Glutamatergic neuron (in vitro differentiated cells): ENCODE measurements around the gene FAM53A. TPM values are rescaled to one million over a fixed set of nuclear protein-coding genes. Genes with fewer than 3 reads are reported as not detected.

ENCODE experiments used
- DNase-seq: peaks from one replicate; pipeline ENCODE4 v3.0.0; 2022
- H3K27ac Mint-ChIP-seq: one replicate; pipeline ENCODE4 v1.8.0; 2020; ENCODE audit warnings: mild to moderate bottlenecking, mixed read lengths, inconsistent platforms; ENCODE audit not compliant: unreplicated experiment
- H3K27me3 Mint-ChIP-seq: one replicate; pipeline ENCODE4 v1.8.0; 2020; ENCODE audit warnings: mild to moderate bottlenecking, moderate library complexity, mixed read lengths, inconsistent platforms; ENCODE audit not compliant: unreplicated experiment
- H3K36me3 Mint-ChIP-seq: one replicate; pipeline ENCODE4 v1.8.0; 2020; ENCODE audit warnings: mild to moderate bottlenecking, mixed read lengths, inconsistent platforms; ENCODE audit not compliant: unreplicated experiment
- H3K4me1 Mint-ChIP-seq: one replicate; pipeline ENCODE4 v1.8.0; 2020; ENCODE audit warnings: mild to moderate bottlenecking, low read depth, mixed read lengths, inconsistent platforms; ENCODE audit not compliant: unreplicated experiment
- H3K4me3 Mint-ChIP-seq: one replicate; pipeline ENCODE4 v1.8.0; 2020; ENCODE audit warnings: mild to moderate bottlenecking, mixed read lengths, inconsistent platforms; ENCODE audit not compliant: unreplicated experiment
- H3K9me3 Mint-ChIP-seq: one replicate; pipeline ENCODE4 v1.8.0; 2020; ENCODE audit warnings: mild to moderate bottlenecking, moderate library complexity, mixed read lengths, inconsistent platforms; ENCODE audit not compliant: unreplicated experiment
- total RNA-seq: library from RNA; stranded (reverse); fragmentation: NEBNext Ultra II Directional; extraction: Animal tissue kit (Norgen Biotek cat#: 25700); gene quantifications from one replicate; pipeline ENCODE4 v1.2.1, GENCODE V29; 2021; ENCODE audit not compliant: unreplicated experiment
- TF ChIP-seq, protein P1 (sequence below): fragments of 200-600 bp; sonication (generic); IDR thresholded peaks from one replicate; pipeline ENCODE4 v1.5.0; 2021; ENCODE audit not compliant: partially characterized antibody, unreplicated experiment

The FAM53A gene
- total RNA-seq, 1 donor from 2014 or later, result 1.1 TPM

DNA sequence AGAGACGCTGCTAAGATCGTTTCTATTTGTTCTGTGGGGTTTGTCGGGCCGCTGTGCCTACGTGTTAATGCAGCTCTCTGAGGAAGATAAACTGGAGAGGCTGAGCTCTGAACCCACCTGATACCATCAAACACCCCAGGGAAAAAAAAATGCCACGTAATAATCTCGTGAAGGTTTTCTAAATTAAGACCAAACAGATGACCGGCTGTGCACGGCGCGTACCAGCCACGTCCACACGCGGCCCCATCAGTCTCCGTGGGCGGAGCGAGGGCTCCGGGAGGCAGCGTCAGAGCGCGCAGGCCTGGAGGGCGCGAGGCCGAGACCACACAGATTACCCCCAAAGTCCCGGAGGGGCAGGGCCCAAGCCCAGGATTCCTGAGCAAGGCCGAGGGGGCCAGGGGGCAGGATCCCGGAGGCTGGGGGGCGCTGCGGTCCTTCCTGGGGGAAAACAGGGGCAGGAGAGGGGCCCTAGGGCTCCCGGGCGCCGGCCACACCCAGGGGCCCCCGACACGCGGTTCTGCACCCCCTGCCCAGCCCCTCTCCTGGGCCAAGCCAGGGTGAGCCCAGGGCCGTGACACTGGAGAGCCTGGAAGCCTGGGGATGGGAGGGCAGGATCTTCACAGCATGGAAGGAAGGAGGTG is 91.9 kb downstream of the FAM53A start:
- no peak overlapping the region for H3K27ac Mint-ChIP-seq
- H3K4me3 Mint-ChIP-seq, result no peak overlapping the region
- peaks cover 8% of the 10 kb centered on the region for H3K4me1 Mint-ChIP-seq
- TF ChIP-seq, protein P1, sequence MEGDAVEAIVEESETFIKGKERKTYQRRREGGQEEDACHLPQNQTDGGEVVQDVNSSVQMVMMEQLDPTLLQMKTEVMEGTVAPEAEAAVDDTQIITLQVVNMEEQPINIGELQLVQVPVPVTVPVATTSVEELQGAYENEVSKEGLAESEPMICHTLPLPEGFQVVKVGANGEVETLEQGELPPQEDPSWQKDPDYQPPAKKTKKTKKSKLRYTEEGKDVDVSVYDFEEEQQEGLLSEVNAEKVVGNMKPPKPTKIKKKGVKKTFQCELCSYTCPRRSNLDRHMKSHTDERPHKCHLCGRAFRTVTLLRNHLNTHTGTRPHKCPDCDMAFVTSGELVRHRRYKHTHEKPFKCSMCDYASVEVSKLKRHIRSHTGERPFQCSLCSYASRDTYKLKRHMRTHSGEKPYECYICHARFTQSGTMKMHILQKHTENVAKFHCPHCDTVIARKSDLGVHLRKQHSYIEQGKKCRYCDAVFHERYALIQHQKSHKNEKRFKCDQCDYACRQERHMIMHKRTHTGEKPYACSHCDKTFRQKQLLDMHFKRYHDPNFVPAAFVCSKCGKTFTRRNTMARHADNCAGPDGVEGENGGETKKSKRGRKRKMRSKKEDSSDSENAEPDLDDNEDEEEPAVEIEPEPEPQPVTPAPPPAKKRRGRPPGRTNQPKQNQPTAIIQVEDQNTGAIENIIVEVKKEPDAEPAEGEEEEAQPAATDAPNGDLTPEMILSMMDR, result no peak
- H3K9me3 Mint-ChIP-seq, result peaks cover 8% of the 10 kb centered on the region
- peaks cover 16% of the 10 kb centered on the region for H3K36me3 Mint-ChIP-seq
- peak; percentile 8 for DNase-seq
- peaks cover 11% of the 10 kb centered on the region for H3K27me3 Mint-ChIP-seq

DNA sequence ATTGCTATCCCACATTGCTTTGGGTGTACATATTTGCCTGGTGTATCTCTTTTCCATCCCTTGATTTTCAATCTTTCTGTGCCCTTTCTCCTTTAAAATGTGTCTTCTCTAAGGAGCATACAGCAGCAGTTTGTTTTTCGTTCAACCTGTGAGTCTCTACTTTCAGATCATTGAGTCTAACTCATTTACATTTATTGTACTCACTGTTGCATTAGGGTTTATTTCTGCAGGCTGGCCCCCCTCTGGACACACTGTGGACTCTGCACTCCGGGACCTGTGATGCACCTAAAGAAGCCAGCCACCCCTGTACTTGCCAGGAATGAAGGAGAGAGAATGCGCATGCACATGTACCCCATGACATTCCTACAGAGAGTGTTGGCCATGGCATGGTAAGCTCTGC is 93.0 kb downstream of the FAM53A start:
- H3K27me3 Mint-ChIP-seq, result peaks cover 11% of the 10 kb centered on the region
- no peak overlapping the region for H3K4me3 Mint-ChIP-seq
- H3K27ac Mint-ChIP-seq, result no peak overlapping the region
- peaks cover 8% of the 10 kb centered on the region for H3K9me3 Mint-ChIP-seq
- DNase-seq, result no peak
- peaks cover 7% of the 10 kb centered on the region for H3K4me1 Mint-ChIP-seq
- H3K36me3 Mint-ChIP-seq, result peaks cover 16% of the 10 kb centered on the region
- TF ChIP-seq, protein P1, result no peak

DNA sequence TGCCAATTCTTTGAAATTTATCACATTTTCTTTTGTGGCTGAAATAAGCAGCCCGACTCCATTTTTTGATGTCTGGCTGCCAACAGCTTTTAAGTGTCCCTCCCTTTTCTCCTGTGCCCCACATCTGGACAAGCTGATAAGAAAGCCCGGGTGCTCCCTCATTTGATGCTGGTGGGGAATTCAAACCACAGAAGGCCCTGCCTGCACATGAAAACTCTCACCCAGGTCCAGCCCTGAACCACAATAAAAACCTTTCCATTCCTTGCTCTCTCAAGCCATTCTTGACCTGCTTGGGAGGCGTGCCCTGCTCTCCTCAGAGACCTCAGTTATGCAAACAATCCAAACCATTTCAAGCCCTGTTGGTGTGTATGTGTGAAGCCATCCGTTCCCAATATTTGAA is 93.9 kb downstream of the FAM53A start:
- Mint-ChIP-seq H3K27ac (no peak overlapping the region), H3K9me3 (peaks cover 8% of the 10 kb centered on the region), H3K4me3 (no peak overlapping the region), H3K36me3 (peaks cover 16% of the 10 kb centered on the region), H3K4me1 (peaks cover 7% of the 10 kb centered on the region), H3K27me3 (peaks cover 11% of the 10 kb centered on the region)
- TF ChIP-seq, protein P1, result no peak
- no peak for DNase-seq

Other genes with a start within 250 kb of the FAM53A start
- gene SLBP, start 28.0 kb upstream of the FAM53A start, total RNA-seq, result 25.0 TPM
- gene TMEM129, start 37.0 kb upstream of the FAM53A start, total RNA-seq, result 23.8 TPM
- 23.0 TPM for gene TACC3, start 37.2 kb upstream of the FAM53A start, total RNA-seq
- gene FGFR3, start 109.0 kb upstream of the FAM53A start, total RNA-seq, result 11.3 TPM
- 48.5 TPM for gene LETM1, start 171.8 kb upstream of the FAM53A start, total RNA-seq
- gene NSD2, start 187.1 kb upstream of the FAM53A start, total RNA-seq, result 138 TPM